SK-N-SH treated with all-trans-retinoic acid at 6 μM for 48 hours (cell line): ENCODE data around the gene COL1A2.

Source experiments
- ATAC-seq: fragments of 200-7000 bp; cut with Tn5 transposase; 3 replicates; pipeline ENCODE4 v1.9.1; 2020; ENCODE audit warnings: mild to moderate bottlenecking, moderate library complexity
- ARNTL ChIP-seq: fragments of 450-650 bp; formaldehyde crosslinking; IDR thresholded peaks from 2 replicates; pipeline ENCODE4 v1.5.0; 2020; ENCODE audit warnings: low read depth, mild to moderate bottlenecking, moderate library complexity, borderline replicate concordance
- BACH2 ChIP-seq: fragments of 250-450 bp; sonication (Bioruptor Pico); IDR thresholded peaks from 2 replicates; pipeline ENCODE4 v1.9.0; 2021; ENCODE audit warnings: mild to moderate bottlenecking, borderline replicate concordance
- CREB5 ChIP-seq: fragments of 250-450 bp; sonication (Bioruptor Pico); IDR thresholded peaks from 2 replicates; pipeline ENCODE4 v1.5.1; 2020; ENCODE audit warnings: low read depth, mild to moderate bottlenecking, moderate library complexity
- CSDC2 ChIP-seq: fragments of 250-450 bp; sonication (Bioruptor Pico); IDR thresholded peaks from 2 replicates; pipeline ENCODE4 v1.5.0; 2020; ENCODE audit warnings: mild to moderate bottlenecking, moderate library complexity
- CSRNP3 ChIP-seq: fragments of 250-450 bp; sonication (Bioruptor Pico); IDR thresholded peaks from 2 replicates; pipeline ENCODE4 v1.5.1; 2021; ENCODE audit warnings: mild to moderate bottlenecking, moderate library complexity
- ESRRG ChIP-seq: fragments of 250-450 bp; sonication (Bioruptor Pico); IDR thresholded peaks from 2 replicates; pipeline ENCODE4 v1.6.1; 2021; ENCODE audit warnings: mild to moderate bottlenecking
- GLIS3 ChIP-seq: fragments of 250-450 bp; sonication (Bioruptor Pico); IDR thresholded peaks from 2 replicates; pipeline ENCODE4 v1.5.0; 2020; ENCODE audit warnings: mild to moderate bottlenecking, moderate library complexity
- ISL1 ChIP-seq: fragments of 250-450 bp; sonication (Bioruptor Pico); IDR thresholded peaks from 2 replicates; pipeline ENCODE4 v2.1.2; 2022; ENCODE audit warnings: mild to moderate bottlenecking, moderate library complexity
- OSR1 ChIP-seq: fragments of 250-450 bp; sonication (Bioruptor Pico); IDR thresholded peaks from 2 replicates; pipeline ENCODE4 v1.8.0; 2022; ENCODE audit warnings: moderate library complexity, mild to moderate bottlenecking, inconsistent platforms
- PATZ1 ChIP-seq: fragments of 250-450 bp; sonication (Bioruptor Pico); IDR thresholded peaks from 2 replicates; pipeline ENCODE4 v1.8.0; 2020; ENCODE audit warnings: mild to moderate bottlenecking, moderate library complexity, borderline replicate concordance
- PPARA ChIP-seq: fragments of 250-450 bp; sonication (Bioruptor Pico); IDR thresholded peaks from 2 replicates; pipeline ENCODE4 v1.5.0; 2020; ENCODE audit warnings: mild to moderate bottlenecking, borderline replicate concordance
- RARB ChIP-seq: fragments of 250-450 bp; sonication (Bioruptor Pico); IDR thresholded peaks from 2 replicates; pipeline ENCODE4 v1.8.0; 2021; ENCODE audit warnings: mild to moderate bottlenecking, moderate library complexity
- SNAI2 ChIP-seq: fragments of 250-450 bp; sonication (Bioruptor Pico); IDR thresholded peaks from 2 replicates; pipeline ENCODE4 v1.5.0; 2020; ENCODE audit warnings: mild to moderate bottlenecking, moderate library complexity
- TCF4 ChIP-seq: fragments of 250-450 bp; sonication (Bioruptor Pico); IDR thresholded peaks from 2 replicates; pipeline ENCODE4 v1.8.0; 2021; ENCODE audit warnings: mild to moderate bottlenecking, moderate library complexity, borderline replicate concordance
- TOX ChIP-seq: fragments of 250-450 bp; sonication (Bioruptor Pico); IDR thresholded peaks from 2 replicates; pipeline ENCODE4 v1.8.0; 2021; ENCODE audit warnings: mild to moderate bottlenecking, moderate library complexity, borderline replicate concordance
- TSHZ2 ChIP-seq: fragments of 250-450 bp; sonication (Bioruptor Pico); IDR thresholded peaks from 2 replicates; pipeline ENCODE4 v1.5.0; 2020; ENCODE audit warnings: mild to moderate bottlenecking, moderate library complexity
- ZC3H10 ChIP-seq: fragments of 250-450 bp; sonication (Bioruptor Pico); IDR thresholded peaks from 2 replicates; pipeline ENCODE4 v1.5.1; 2021; ENCODE audit warnings: mild to moderate bottlenecking, moderate library complexity
- ZFP3 ChIP-seq: fragments of 250-450 bp; sonication (Bioruptor Pico); IDR thresholded peaks from 2 replicates; pipeline ENCODE4 v1.5.0; 2020; ENCODE audit warnings: mild to moderate bottlenecking, moderate library complexity
- ZFP30 ChIP-seq: fragments of 450-650 bp; formaldehyde crosslinking; IDR thresholded peaks from 2 replicates; pipeline ENCODE4 v1.5.0; 2022; ENCODE audit warnings: mild to moderate bottlenecking, moderate library complexity
- ZNF565 ChIP-seq: fragments of 450-650 bp; formaldehyde crosslinking; conservative IDR thresholded peaks from 2 replicates; pipeline ENCODE4 v1.5.0; 2020; ENCODE audit warnings: low read depth, mild to moderate bottlenecking, moderate library complexity
- ZNF8 ChIP-seq: fragments of 450-650 bp; formaldehyde crosslinking; IDR thresholded peaks from 2 replicates; pipeline ENCODE4 v1.5.0; 2020; ENCODE audit warnings: mild to moderate bottlenecking, moderate library complexity

The COL1A2 gene

GRCh38 chr7:94431176-94431575 lies 36.5 kb downstream of the COL1A2 start:
- ATAC-seq = no peak
- no peak for TF ChIP-seq RARB (CRISPR knock-in tag)
- no peak for TF ChIP-seq ZFP3 (CRISPR knock-in tag)
- TF ChIP-seq SNAI2 (CRISPR knock-in tag) = no peak
- TF ChIP-seq GLIS3 (CRISPR knock-in tag) = no peak
- TF ChIP-seq CSDC2 (CRISPR knock-in tag) = no peak
- no peak for TF ChIP-seq ZC3H10 (CRISPR knock-in tag)
- TF ChIP-seq ZFP30 (CRISPR knock-in tag) = no peak
- no peak for TF ChIP-seq ZNF8 (CRISPR knock-in tag)
- TF ChIP-seq TOX (CRISPR knock-in tag) = no peak
- TF ChIP-seq CREB5 = no peak
- no peak for TF ChIP-seq TCF4
- no peak for TF ChIP-seq PPARA
- no peak for TF ChIP-seq TSHZ2 (CRISPR knock-in tag)

GRCh38 chr7:94431619-94432280 lies 37.1 kb downstream of the COL1A2 start:
- TF ChIP-seq TCF4 = no peak
- TF ChIP-seq ZFP3 (CRISPR knock-in tag) = no peak
- TF ChIP-seq ESRRG = no peak
- no peak for TF ChIP-seq CREB5
- TF ChIP-seq ISL1 = no peak
- no peak for TF ChIP-seq CSRNP3 (CRISPR knock-in tag)
- no peak for TF ChIP-seq ZNF565
- TF ChIP-seq OSR1 = no peak
- TF ChIP-seq, all 23 proteins: peak for 0
- ATAC-seq = no peak

GRCh38 chr7:94432281-94432670 lies 37.6 kb downstream of the COL1A2 start:
- ATAC-seq = no peak
- no peak for TF ChIP-seq GLIS3 (CRISPR knock-in tag)
- no peak for TF ChIP-seq RARB (CRISPR knock-in tag)
- no peak for TF ChIP-seq ZC3H10 (CRISPR knock-in tag)
- TF ChIP-seq ZFP30 (CRISPR knock-in tag) = no peak
- TF ChIP-seq ARNTL (CRISPR knock-in tag) = no peak
- no peak for TF ChIP-seq ZNF565
- TF ChIP-seq OSR1 = no peak
- TF ChIP-seq TCF4 = no peak
- no peak for TF ChIP-seq TSHZ2 (CRISPR knock-in tag)
- TF ChIP-seq SNAI2 (CRISPR knock-in tag) = no peak
- TF ChIP-seq CSRNP3 (CRISPR knock-in tag) = no peak
- no peak for TF ChIP-seq PATZ1 (CRISPR knock-in tag)
- no peak for TF ChIP-seq ZFP3 (CRISPR knock-in tag)
- TF ChIP-seq ISL1 = no peak
- no peak for TF ChIP-seq PPARA
- no peak for TF ChIP-seq TOX (CRISPR knock-in tag)
- no peak for TF ChIP-seq ZNF8 (CRISPR knock-in tag)
- no peak for TF ChIP-seq BACH2
- TF ChIP-seq ESRRG = no peak
